Panc1 (cell line): ENCODE measurements around the gene MRFAP1L1. TPM values are rescaled to one million over a fixed set of nuclear protein-coding genes. Genes with fewer than 3 reads are reported as not detected.
A peak's percentile ranks its signal among the peaks of the same experiment; 100 is the strongest.

Source experiments
- ATAC-seq: fragments of 200-7000 bp; cut with Tn5 transposase; 2 replicates; pipeline ENCODE4 v1.9.1; 2020; ENCODE audit warnings: mild to moderate bottlenecking, moderate library complexity
- BruUV-seq: library from RNA; stranded (reverse); fragments of 400-500 nt; replicated peaks from 2 replicates; lab custom pipeline; 2021; lab: Mats Ljungman, UMichigan
- CTCF ChIA-PET: fragments of 300-600 bp; sonication (Branson Sonifier 250); formaldehyde crosslinking; loops from one replicate; lab custom pipeline; 2022; ENCODE audit warnings: antibody characterized with exemption; lab: Charles Lee
- POLR2A ChIA-PET: fragments of 300-600 bp; sonication (Branson Sonifier 250); formaldehyde crosslinking; loops from one replicate; lab custom pipeline; 2022; ENCODE audit warnings: antibody characterized with exemption; lab: Charles Lee
- DNase-seq: peaks from one replicate; pipeline ENCODE4 v3.0.0-alpha.2; 2010; ENCODE audit warnings: low read depth, low spot score
- H3K27ac ChIP-seq: 2 replicates; pipeline ENCODE4 v1.5.1; 2011; ENCODE audit warnings: mild to moderate bottlenecking, low read length, inconsistent platforms
- H3K27me3 ChIP-seq: fragments of 200-500 bp; sonication (Bioruptor generic); 2 replicates; pipeline ENCODE4 v1.6.0; 2014; ENCODE audit warnings: low read length, inconsistent platforms; ENCODE audit not compliant: control insufficient read depth, insufficient read depth
- H3K36me3 ChIP-seq: fragments of 200-500 bp; sonication (Bioruptor generic); 2 replicates; pipeline ENCODE4 v1.5.1; 2014; ENCODE audit warnings: inconsistent platforms, mild to moderate bottlenecking, low read length, moderate library complexity; ENCODE audit not compliant: control insufficient read depth, insufficient read depth
- H3K4me1 ChIP-seq: 2 replicates; pipeline ENCODE4 v1.5.1; 2011; ENCODE audit warnings: inconsistent platforms, mild to moderate bottlenecking, low read length, moderate library complexity; ENCODE audit not compliant: control insufficient read depth, insufficient read depth
- H3K4me3 ChIP-seq, 2 experiments: 2 replicates each; pipeline ENCODE4 v1.5.1; 2011 to 2012; ENCODE audit warnings: low read depth in 2 of 2, low read length in 2 of 2, mild to moderate bottlenecking in 2 of 2, inconsistent platforms in 1 of 2, moderate library complexity in 1 of 2
- H3K9me3 ChIP-seq: fragments of 200-500 bp; sonication (Bioruptor generic); 2 replicates; pipeline ENCODE4 v1.5.1; 2014; ENCODE audit warnings: low read depth, mild to moderate bottlenecking, inconsistent platforms, low read length, moderate library complexity; ENCODE audit not compliant: control insufficient read depth, insufficient read depth
- POLR2AphosphoS5 ChIP-seq: IDR thresholded peaks from 2 replicates; pipeline ENCODE4 v1.6.1; 2012; ENCODE audit warnings: mild to moderate bottlenecking, low read depth, low read length, moderate library complexity
- SIN3A ChIP-seq: IDR thresholded peaks from 2 replicates; pipeline ENCODE4 v1.6.1; 2012; ENCODE audit warnings: low read depth, mild to moderate bottlenecking, low read length, moderate library complexity, borderline replicate concordance; ENCODE audit not compliant: insufficient read depth
- TCF7L2 ChIP-seq: IDR thresholded peaks from 2 replicates; pipeline ENCODE4 v1.6.1; 2011; ENCODE audit warnings: mild to moderate bottlenecking, low read depth, low read length, inconsistent platforms
- in situ Hi-C: cut with HindIII; loops from 2 replicates; pipeline ENCODE4 v1.10.0; 2016; ENCODE audit warnings: low sequenced_read_pairs, low pct_unique_long_range_greater_than_20kb
- intact Hi-C: fragments of 100-400 bp; cut with micrococcal nuclease; formaldehyde crosslinking; loops from one replicate; pipeline ENCODE4 v1.10.0; 2022; ENCODE audit not compliant: unreplicated experiment
- total RNA-seq: library from RNA; stranded (reverse); gene quantifications from one replicate; pipeline ENCODE4 v1.2.1, GENCODE V29; 2021; ENCODE audit not compliant: unreplicated experiment
- TF ChIP-seq, protein P1 (sequence below): fragments of 450-650 bp; IDR thresholded peaks from 2 replicates; pipeline ENCODE4 v1.5.1; 2017; ENCODE audit warnings: mild to moderate bottlenecking
- TF ChIP-seq, protein P2 (sequence below), 2 experiments: IDR thresholded peaks; 2 replicates each; pipeline ENCODE4 v1.6.1; 2011 to 2012; ENCODE audit warnings: low read depth in 2 of 2, control low read depth in 1 of 2, low read length in 1 of 2, mild to moderate bottlenecking in 1 of 2, moderate library complexity in 1 of 2; ENCODE audit not compliant: insufficient read depth in 1 of 2

MRFAP1L1 gene
- total RNA-seq, 1 experiment from 2014 or later: 29.5 TPM

DNA sequence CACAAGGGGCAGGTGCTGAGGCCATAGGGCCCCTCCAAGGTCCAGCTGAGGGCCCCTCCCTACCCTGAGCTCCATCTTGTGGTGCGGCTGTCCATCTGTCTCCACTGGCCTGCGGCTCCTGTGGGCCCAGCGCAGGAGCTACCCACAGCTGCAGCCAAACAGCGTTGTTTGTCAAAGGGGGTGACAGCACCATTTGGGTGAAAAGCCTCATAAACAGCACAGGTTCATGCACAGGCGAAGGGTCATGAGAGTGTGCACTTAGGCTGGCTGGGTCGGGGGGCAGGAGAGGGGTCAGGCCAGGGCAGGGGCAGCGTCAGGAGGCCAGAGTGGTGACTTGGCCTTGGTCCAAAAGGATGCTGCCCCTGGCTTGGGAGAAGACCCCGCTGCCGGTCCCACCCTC lies 38.6 kb upstream of the MRFAP1L1 start:
- in situ Hi-C loops: no loop called here
- intact Hi-C loops: no loop called here
- H3K27me3 ChIP-seq: no peaks in the 10 kb centered on the region
- no peaks in the 10 kb centered on the region for H3K36me3 ChIP-seq
- ATAC-seq (no peak), DNase-seq (no peak)
- BruUV-seq: no TSS peak
- no peaks in the 10 kb centered on the region for H3K9me3 ChIP-seq
- ChIA-PET POLR2A (no interaction called here), CTCF (no interaction called here)
- TF ChIP-seq, protein P1, sequence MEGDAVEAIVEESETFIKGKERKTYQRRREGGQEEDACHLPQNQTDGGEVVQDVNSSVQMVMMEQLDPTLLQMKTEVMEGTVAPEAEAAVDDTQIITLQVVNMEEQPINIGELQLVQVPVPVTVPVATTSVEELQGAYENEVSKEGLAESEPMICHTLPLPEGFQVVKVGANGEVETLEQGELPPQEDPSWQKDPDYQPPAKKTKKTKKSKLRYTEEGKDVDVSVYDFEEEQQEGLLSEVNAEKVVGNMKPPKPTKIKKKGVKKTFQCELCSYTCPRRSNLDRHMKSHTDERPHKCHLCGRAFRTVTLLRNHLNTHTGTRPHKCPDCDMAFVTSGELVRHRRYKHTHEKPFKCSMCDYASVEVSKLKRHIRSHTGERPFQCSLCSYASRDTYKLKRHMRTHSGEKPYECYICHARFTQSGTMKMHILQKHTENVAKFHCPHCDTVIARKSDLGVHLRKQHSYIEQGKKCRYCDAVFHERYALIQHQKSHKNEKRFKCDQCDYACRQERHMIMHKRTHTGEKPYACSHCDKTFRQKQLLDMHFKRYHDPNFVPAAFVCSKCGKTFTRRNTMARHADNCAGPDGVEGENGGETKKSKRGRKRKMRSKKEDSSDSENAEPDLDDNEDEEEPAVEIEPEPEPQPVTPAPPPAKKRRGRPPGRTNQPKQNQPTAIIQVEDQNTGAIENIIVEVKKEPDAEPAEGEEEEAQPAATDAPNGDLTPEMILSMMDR: no peak
- TF ChIP-seq, protein P2, sequence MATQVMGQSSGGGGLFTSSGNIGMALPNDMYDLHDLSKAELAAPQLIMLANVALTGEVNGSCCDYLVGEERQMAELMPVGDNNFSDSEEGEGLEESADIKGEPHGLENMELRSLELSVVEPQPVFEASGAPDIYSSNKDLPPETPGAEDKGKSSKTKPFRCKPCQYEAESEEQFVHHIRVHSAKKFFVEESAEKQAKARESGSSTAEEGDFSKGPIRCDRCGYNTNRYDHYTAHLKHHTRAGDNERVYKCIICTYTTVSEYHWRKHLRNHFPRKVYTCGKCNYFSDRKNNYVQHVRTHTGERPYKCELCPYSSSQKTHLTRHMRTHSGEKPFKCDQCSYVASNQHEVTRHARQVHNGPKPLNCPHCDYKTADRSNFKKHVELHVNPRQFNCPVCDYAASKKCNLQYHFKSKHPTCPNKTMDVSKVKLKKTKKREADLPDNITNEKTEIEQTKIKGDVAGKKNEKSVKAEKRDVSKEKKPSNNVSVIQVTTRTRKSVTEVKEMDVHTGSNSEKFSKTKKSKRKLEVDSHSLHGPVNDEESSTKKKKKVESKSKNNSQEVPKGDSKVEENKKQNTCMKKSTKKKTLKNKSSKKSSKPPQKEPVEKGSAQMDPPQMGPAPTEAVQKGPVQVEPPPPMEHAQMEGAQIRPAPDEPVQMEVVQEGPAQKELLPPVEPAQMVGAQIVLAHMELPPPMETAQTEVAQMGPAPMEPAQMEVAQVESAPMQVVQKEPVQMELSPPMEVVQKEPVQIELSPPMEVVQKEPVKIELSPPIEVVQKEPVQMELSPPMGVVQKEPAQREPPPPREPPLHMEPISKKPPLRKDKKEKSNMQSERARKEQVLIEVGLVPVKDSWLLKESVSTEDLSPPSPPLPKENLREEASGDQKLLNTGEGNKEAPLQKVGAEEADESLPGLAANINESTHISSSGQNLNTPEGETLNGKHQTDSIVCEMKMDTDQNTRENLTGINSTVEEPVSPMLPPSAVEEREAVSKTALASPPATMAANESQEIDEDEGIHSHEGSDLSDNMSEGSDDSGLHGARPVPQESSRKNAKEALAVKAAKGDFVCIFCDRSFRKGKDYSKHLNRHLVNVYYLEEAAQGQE (IDR thresholded peaks at IDR 0.05; ENCODE audit: insufficient read depth in 1 of 2, low read depth in 2 of 2, low read length in 1 of 2): no peak
- no peak for TF ChIP-seq POLR2AphosphoS5
- no peak for TF ChIP-seq TCF7L2
- TF ChIP-seq SIN3A: no peak
- peaks cover 32% of the 10 kb centered on the region for H3K4me1 ChIP-seq
- peak overlapping the region; percentile 57; the same call in 1 of the 2 replicates for H3K27ac ChIP-seq
- H3K4me3 ChIP-seq: no peak overlapping the region

DNA sequence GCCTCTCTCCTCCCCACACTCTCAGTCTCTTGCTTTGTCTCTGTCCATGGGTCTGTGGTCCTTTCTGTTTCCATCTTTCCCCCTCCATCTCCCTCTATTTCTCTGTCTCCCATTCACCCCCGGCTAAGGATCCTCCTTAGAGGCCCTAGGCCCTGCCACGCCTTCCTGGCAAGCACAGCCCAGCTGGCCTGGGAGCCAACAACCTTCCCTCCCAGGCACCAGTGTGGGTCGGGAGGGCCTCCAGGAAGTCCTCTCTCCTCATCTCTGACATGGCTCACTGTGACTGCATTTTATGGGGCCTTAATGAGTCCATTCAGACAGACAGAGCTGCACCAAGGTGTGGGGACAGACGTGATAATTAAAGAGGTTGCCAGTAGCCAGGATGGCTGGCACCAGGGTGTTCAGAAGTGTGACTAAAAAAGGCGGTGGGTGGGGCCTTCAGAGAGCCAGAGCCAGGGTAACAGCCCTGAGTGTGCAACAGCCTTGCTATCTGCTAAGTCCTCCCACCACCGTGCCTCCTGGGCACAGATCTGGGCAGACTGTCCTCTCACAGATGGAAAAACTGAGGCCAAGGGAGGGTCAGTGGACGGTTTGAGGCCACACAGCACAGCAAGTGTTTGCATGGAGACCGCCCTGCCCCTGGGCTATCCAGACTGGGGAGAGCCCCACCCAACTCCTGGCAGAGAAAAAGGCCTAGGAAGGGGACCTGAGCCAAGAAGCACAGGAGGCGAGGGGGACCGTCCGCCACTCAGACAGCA lies 37.8 kb upstream of the MRFAP1L1 start:
- ATAC-seq (peak; percentile 71), DNase-seq (no peak)
- intact Hi-C loops: no loop called here
- Histone ChIP-seq H3K27ac (peak overlapping the region; percentile 57), H3K4me3 (0 out of 4 replicates have a peak overlapping the region, but pooled peaks of 1 of the 2 experiments have one; percentile 14), H3K27me3 (no peaks in the 10 kb centered on the region), H3K4me1 (peaks cover 32% of the 10 kb centered on the region), H3K9me3 (no peaks in the 10 kb centered on the region), H3K36me3 (no peaks in the 10 kb centered on the region)
- no peak for TF ChIP-seq SIN3A
- in situ Hi-C loops: no loop called here
- BruUV-seq: no TSS peak
- ChIA-PET POLR2A (no interaction called here), CTCF (no interaction called here)
